Stimulated activated CD4-positive, alpha-beta T cell treated with anti-CD3 and anti-CD28 coated beads, Interleukin-12 subunit alpha, Interleukin-12 subunit beta, amount 100 ng/mL, for 48 hours (primary cell): ENCODE measurements around the gene BIN2.
"Not testable (repeated sequence)": the region's sequence is repeated elsewhere in the genome, so short reads cannot be mapped to it uniquely, and the experiment has no call there.

Experiments used
- DNase-seq, 3 donors: peaks; one replicate each; pipeline ENCODE4 v3.0.0-alpha.2; 2020; ENCODE audit warnings: low read depth in 2 of 3, low spot score in 1 of 3

BIN2 gene

GRCh38 chr12:51263341-51263740 lies 60.6 kb downstream of the BIN2 start:
- no peak for DNase-seq

GRCh38 chr12:51262758-51263177 lies 61.2 kb downstream of the BIN2 start:
- no peak for DNase-seq

- DNase-seq, result not testable (repeated sequence)
Measured at GRCh38 chr12:51259600-51259999, 64.4 kb downstream of the BIN2 start.

GRCh38 chr12:51254536-51254935 lies 69.4 kb downstream of the BIN2 start:
- no peak for DNase-seq

- no peak for DNase-seq
Measured at GRCh38 chr12:51253276-51253675, 70.7 kb downstream of the BIN2 start.

- DNase-seq, result no peak
Measured at GRCh38 chr12:51247523-51248206, 76.3 kb downstream of the BIN2 start.

GRCh38 chr12:51246254-51246853 lies 77.6 kb downstream of the BIN2 start:
- DNase-seq, result no peak

GRCh38 chr12:51245476-51246253 lies 78.3 kb downstream of the BIN2 start:
- DNase-seq, result no peak

- no peak for DNase-seq
Measured at GRCh38 chr12:51244269-51244668, 79.7 kb downstream of the BIN2 start.

GRCh38 chr12:51242876-51243275 lies 81.1 kb downstream of the BIN2 start:
- no peak for DNase-seq

GRCh38 chr12:51242120-51242519 lies 81.9 kb downstream of the BIN2 start:
- no peak for DNase-seq

- no peak for DNase-seq
Measured at GRCh38 chr12:51240971-51241370, 83.0 kb downstream of the BIN2 start.

GRCh38 chr12:51238510-51239334 lies 85.3 kb downstream of the BIN2 start, which contains the start of gene DAZAP2:
Gene DAZAP2 (plus strand): TSS chr12:51238826. CDS start chr12:51238908, 82 bp downstream.
- peak; percentile 92 to 94 (median 92) for DNase-seq

GRCh38 chr12:51238037-51238509 lies 85.9 kb downstream of the BIN2 start:
- no peak for DNase-seq

GRCh38 chr12:51234530-51234929 lies 89.4 kb downstream of the BIN2 start:
- DNase-seq, result no peak

- no peak for DNase-seq
Measured at GRCh38 chr12:51232642-51233041, 91.3 kb downstream of the BIN2 start.
